ENCODE results near the gene NR2F1-AS1.

GRCh38 chr5:93384026-93384425, 197.0 kb downstream of the NR2F1-AS1 start:
- no peak for TF ChIP-seq POLR2AphosphoS5 (IDR thresholded peaks at IDR 0.05; ENCODE audit: low read depth, low read length)
- no peak for TF ChIP-seq POLR2A (IDR thresholded peaks at IDR 0.05; ENCODE audit: low read depth, low read length)
